CD4-positive, alpha-beta T cell (primary cell): ENCODE measurements around the gene PTGIS. TPM values are rescaled to one million over a fixed set of nuclear protein-coding genes. Genes with fewer than 3 reads are reported as not detected.
"Not testable (repeated sequence)": the region's sequence is repeated elsewhere in the genome, so short reads cannot be mapped to it uniquely, and the experiment has no call there.

Experiments used
- ATAC-seq: fragments of 200-7000 bp; cut with Tn5 transposase; one replicate; pipeline ENCODE4 v1.10.0; 2022; ENCODE audit warnings: mild to moderate bottlenecking; ENCODE audit not compliant: poor library complexity
- CTCF ChIA-PET: fragments of 350-600 bp; sonication (Branson Sonifier 250); formaldehyde crosslinking; loops from one replicate; lab custom pipeline; 2021; ENCODE audit warnings: antibody characterized with exemption, inconsistent platforms; lab: Charles Lee
- POLR2A ChIA-PET: fragments of 350-600 bp; sonication (Branson Sonifier 250); formaldehyde crosslinking; loops from one replicate; lab custom pipeline; 2021; ENCODE audit warnings: antibody characterized with exemption, inconsistent platforms; lab: Charles Lee
- DNase-seq, 14 experiments: peaks; one replicate each; pipeline ENCODE4 v3.0.0-alpha.2; 2013 to 2020; ENCODE audit warnings: mixed read lengths in 2 of 14
- H3K27ac ChIP-seq, 2 donors: one replicate each; pipeline versions ENCODE4 v1.5.1 to v1.7.0; 2013; ENCODE audit warnings: low read length in 2 of 2, low read depth in 1 of 2, mild to moderate bottlenecking in 1 of 2
- H3K27me3 ChIP-seq, 2 experiments: 1 replicate in 1 of 2; 2 replicates in 1 of 2; pipeline versions ENCODE4 v1.6.1 to v1.7.0; 2013; ENCODE audit warnings: low read length in 2 of 2, control low read depth in 1 of 2, mild to moderate bottlenecking in 1 of 2, moderate library complexity in 1 of 2; ENCODE audit not compliant: insufficient read depth in 2 of 2, control insufficient read depth in 1 of 2
- H3K36me3 ChIP-seq: one replicate; pipeline ENCODE4 v1.6.1; 2013; ENCODE audit warnings: low read length, control low read depth; ENCODE audit not compliant: insufficient read depth
- H3K4me1 ChIP-seq: one replicate; pipeline ENCODE4 v1.6.1; 2013; ENCODE audit warnings: low read length, control low read depth; ENCODE audit not compliant: insufficient read depth
- H3K4me3 ChIP-seq: one replicate; pipeline ENCODE4 v1.5.1; 2013; ENCODE audit warnings: mild to moderate bottlenecking, low read length, moderate library complexity
- H3K9me3 ChIP-seq, 2 experiments: 1 replicate in 1 of 2; 2 replicates in 1 of 2; pipeline versions ENCODE4 v1.6.1 to v1.7.0; 2013; ENCODE audit warnings: low read length in 2 of 2, mild to moderate bottlenecking in 2 of 2, control low read depth in 1 of 2, moderate library complexity in 1 of 2; ENCODE audit not compliant: control insufficient read depth in 1 of 2, insufficient read depth in 1 of 2
- H3K27ac Mint-ChIP-seq: one replicate; pipeline ENCODE4 v1.8.0; 2020; ENCODE audit warnings: mixed read lengths
- H3K27me3 Mint-ChIP-seq: one replicate; pipeline ENCODE4 v1.8.0; 2021; ENCODE audit warnings: mixed read lengths
- H3K36me3 Mint-ChIP-seq: one replicate; pipeline ENCODE4 v1.8.0; 2021; ENCODE audit warnings: low read depth, mixed read lengths
- H3K4me1 Mint-ChIP-seq: one replicate; pipeline ENCODE4 v1.8.0; 2021; ENCODE audit warnings: low read depth, mixed read lengths
- H3K4me3 Mint-ChIP-seq: one replicate; pipeline ENCODE4 v1.8.0; 2020; ENCODE audit warnings: mild to moderate bottlenecking, mixed read lengths
- H3K9me3 Mint-ChIP-seq: one replicate; pipeline ENCODE4 v1.8.0; 2020; ENCODE audit warnings: mixed read lengths
- intact Hi-C, 2 experiments: fragments of 100-400 bp; cut with DNase I in 1 of 2; cut with micrococcal nuclease in 1 of 2; formaldehyde crosslinking; loops; one replicate each; pipeline versions ENCODE4 v1.15.1 to v1.9.0; 2023 to 2025; cut with DNase I, micrococcal nuclease
- polyA plus RNA-seq, 2 donors: library from polyadenylated mRNA; unstranded; fragments of 120-200 nt; gene quantifications; one replicate each; pipeline ENCODE4 v1.2.1, GENCODE V29; 2013
- total RNA-seq, 174 experiments: library from RNA in 2 of 174; stranded (reverse) in 2 of 174; gene quantifications; one replicate each; pipeline ENCODE4 v1.2.3 and lab custom pipeline; 2021 to 2026
- TF ChIP-seq, protein P1 (sequence below): fragments of 200-600 bp; IDR thresholded peaks from one replicate; pipeline ENCODE4 v1.8.0; 2022; ENCODE audit warnings: antibody characterized with exemption, mild to moderate bottlenecking

The PTGIS gene
- total RNA-seq (not detected), total RNA-seq (lab: John Stamatoyannopoulos, UW) (0 to 16.0 (median 0.07) reads per million in 172 experiments)
- 0.03 TPM for polyA plus RNA-seq (2013, experiment 1 of 2)
- polyA plus RNA-seq (2013, experiment 2 of 2) = 0.57 TPM

DNA sequence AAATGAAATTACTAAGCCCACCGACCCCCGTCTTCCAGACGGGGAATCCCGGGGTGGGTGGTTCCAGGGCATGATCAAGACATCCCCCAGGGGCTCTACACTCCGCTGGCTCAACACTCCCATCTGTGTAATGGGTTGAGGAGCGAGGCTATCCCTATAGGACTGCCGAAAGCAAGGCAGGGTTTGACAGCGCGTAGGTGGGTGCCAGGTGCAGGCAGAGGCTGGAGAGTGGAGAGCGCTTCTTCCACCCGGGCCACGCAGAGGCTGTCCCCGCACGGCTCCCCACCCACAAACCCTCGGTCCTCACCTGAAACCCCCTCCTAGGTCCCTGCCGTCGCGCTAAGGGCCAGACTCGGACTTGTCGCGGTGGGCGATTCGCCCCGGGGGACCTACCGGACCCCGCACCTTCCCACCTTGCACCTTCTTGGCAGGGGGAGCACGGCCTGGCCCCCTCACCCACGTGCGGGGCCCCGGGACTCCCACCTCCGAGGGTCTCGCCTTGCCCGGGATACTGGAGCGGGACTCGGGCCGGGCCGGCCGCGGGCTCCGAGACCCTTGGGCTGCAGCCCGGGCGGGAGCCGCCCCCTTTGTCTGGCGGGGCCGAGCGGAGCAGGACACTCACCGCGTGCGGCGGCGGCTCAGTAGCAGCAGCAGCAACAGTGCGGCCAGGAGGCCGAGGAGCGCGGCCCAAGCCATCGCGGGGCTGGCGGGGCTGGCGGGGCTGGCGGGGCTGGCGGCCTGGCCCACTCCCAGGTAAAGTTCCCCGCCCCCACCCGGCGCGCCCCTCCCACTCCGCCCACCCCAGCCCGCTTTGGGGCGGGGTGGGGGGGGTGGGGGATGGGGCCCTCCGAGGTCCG lies at the start of gene PTGIS:
Gene PTGIS (minus strand): TSS at position 717 of the 857 bp plus-strand sequence. CDS start 21 bp downstream, at position 696.
- TF ChIP-seq, protein P1, sequence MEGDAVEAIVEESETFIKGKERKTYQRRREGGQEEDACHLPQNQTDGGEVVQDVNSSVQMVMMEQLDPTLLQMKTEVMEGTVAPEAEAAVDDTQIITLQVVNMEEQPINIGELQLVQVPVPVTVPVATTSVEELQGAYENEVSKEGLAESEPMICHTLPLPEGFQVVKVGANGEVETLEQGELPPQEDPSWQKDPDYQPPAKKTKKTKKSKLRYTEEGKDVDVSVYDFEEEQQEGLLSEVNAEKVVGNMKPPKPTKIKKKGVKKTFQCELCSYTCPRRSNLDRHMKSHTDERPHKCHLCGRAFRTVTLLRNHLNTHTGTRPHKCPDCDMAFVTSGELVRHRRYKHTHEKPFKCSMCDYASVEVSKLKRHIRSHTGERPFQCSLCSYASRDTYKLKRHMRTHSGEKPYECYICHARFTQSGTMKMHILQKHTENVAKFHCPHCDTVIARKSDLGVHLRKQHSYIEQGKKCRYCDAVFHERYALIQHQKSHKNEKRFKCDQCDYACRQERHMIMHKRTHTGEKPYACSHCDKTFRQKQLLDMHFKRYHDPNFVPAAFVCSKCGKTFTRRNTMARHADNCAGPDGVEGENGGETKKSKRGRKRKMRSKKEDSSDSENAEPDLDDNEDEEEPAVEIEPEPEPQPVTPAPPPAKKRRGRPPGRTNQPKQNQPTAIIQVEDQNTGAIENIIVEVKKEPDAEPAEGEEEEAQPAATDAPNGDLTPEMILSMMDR = no peak
- peaks cover 5% of the 10 kb centered on the region for H3K4me1 ChIP-seq
- intact Hi-C loops = no loop called here
- CTCF ChIA-PET = no interaction called here
- H3K4me3 ChIP-seq = no peak within 1 kb of the TSS
- DNase-seq (no peak), ATAC-seq (no peak)
- Mint-ChIP-seq H3K4me1 (no peaks in the 10 kb centered on the region), H3K27me3 (peaks cover 73% of the 10 kb centered on the region), H3K9me3 (no peaks in the 10 kb centered on the region), H3K27ac (no peak within 1 kb of the TSS), H3K4me3 (no peak within 1 kb of the TSS), H3K36me3 (no peaks in the 10 kb centered on the region)
- H3K27me3 ChIP-seq = peaks cover 24 to 61% of the 10 kb centered on the region in 2 experiments
- POLR2A ChIA-PET = no interaction called here
- no peaks in the 10 kb centered on the region for H3K36me3 ChIP-seq
- no peaks in the 10 kb centered on the region for H3K9me3 ChIP-seq
- H3K27ac ChIP-seq = no peak within 1 kb of the TSS

- ATAC-seq, DNase-seq, H3K36me3 Mint-ChIP-seq, H3K27ac ChIP-seq, CTCF ChIA-PET, H3K27me3 Mint-ChIP-seq, H3K4me1 Mint-ChIP-seq, H3K9me3 Mint-ChIP-seq, H3K4me1 ChIP-seq, H3K27me3 ChIP-seq, H3K27ac Mint-ChIP-seq, POLR2A ChIA-PET, H3K4me3 Mint-ChIP-seq, H3K4me3 ChIP-seq, H3K9me3 ChIP-seq, H3K36me3 ChIP-seq: not testable (repeated sequence)
- intact Hi-C loops = loop anchor here in 1 of 2 experiments (10.0 kb wide), 1 partner anchor 107 kb away; no protein-coding TSS in a partner anchor
These were observed 49.5 kb upstream of the PTGIS start for GRCh38 chr20:49617394-49617793.

- no peaks in the 10 kb centered on the region for H3K27me3 ChIP-seq
- ChIA-PET POLR2A (no interaction called here), CTCF (no interaction called here)
- H3K27ac ChIP-seq = no peak overlapping the region
- Mint-ChIP-seq H3K4me1 (no peaks in the 10 kb centered on the region), H3K9me3 (no peaks in the 10 kb centered on the region), H3K36me3 (no peaks in the 10 kb centered on the region), H3K4me3 (no peak overlapping the region), H3K27me3 (peaks cover 1% of the 10 kb centered on the region), H3K27ac (no peak overlapping the region)
- H3K36me3 ChIP-seq = no peaks in the 10 kb centered on the region
- TF ChIP-seq, protein P1 = no peak
- ATAC-seq (no peak), DNase-seq (no peak)
- no peak overlapping the region for H3K4me3 ChIP-seq
- intact Hi-C loops = loop anchor here in 1 of 2 experiments (10.0 kb wide), 1 partner anchor 108 kb away; no protein-coding TSS in a partner anchor
- H3K4me1 ChIP-seq = peaks cover 3% of the 10 kb centered on the region
- no peaks in the 10 kb centered on the region for H3K9me3 ChIP-seq
These were observed 48.4 kb upstream of the PTGIS start for GRCh38 chr20:49616154-49617007.
